ENCODE results near the gene MATN4.

GRCh38 chr20:45342855-45343531 lies 34.9 kb upstream of the MATN4 start:
- TF ChIP-seq CTCF (IDR thresholded peaks at IDR 0.05; ENCODE audit: low read length) (no peak), EZH2 (optimal IDR thresholded peaks at IDR 0.05; ENCODE audit: low read depth, low read length) (no peak), EZH2phosphoT487 (IDR thresholded peaks at IDR 0.05; ENCODE audit: low read length) (no peak)

All from MM.1S (cell line).